ENCODE measurements around the gene CLIC5.

- TF ChIP-seq CTCF (optimal IDR thresholded peaks at IDR 0.05 in 1 of 3, IDR thresholded peaks at IDR 0.05 in 1 of 3, conservative IDR thresholded peaks at IDR 0.05 in 1 of 3; ENCODE audit: extremely low read depth in 1 of 3, insufficient read depth in 2 of 3, low read length in 3 of 3), result no peak
- TF ChIP-seq EZH2 (IDR thresholded peaks at IDR 0.05; ENCODE audit: low read length), result no peak
Measured at GRCh38 chr6:45864651-45865050, 151.0 kb downstream of the CLIC5 start.
